MM.1S (cell line): ENCODE results near the gene ARID2.

Source experiments
- CTCF ChIP-seq: fragments of 300-600 bp; sonication (generic); IDR thresholded peaks from 2 replicates; pipeline ENCODE4 v1.5.1; 2016; ENCODE audit warnings: antibody characterized with exemption, low read length, mixed read lengths
- EZH2 ChIP-seq: fragments of 300-600 bp; sonication (generic); optimal IDR thresholded peaks from 2 replicates; pipeline ENCODE3; 2017; ENCODE audit warnings: low read depth, mild to moderate bottlenecking, antibody characterized with exemption, low read length, mixed read lengths
- EZH2phosphoT487 ChIP-seq: fragments of 300-600 bp; sonication (generic); IDR thresholded peaks from 2 replicates; pipeline ENCODE4 v1.6.1; 2018; ENCODE audit warnings: antibody characterized with exemption, low read length

- TF ChIP-seq CTCF (no peak), EZH2 (no peak), EZH2phosphoT487 (no peak)
These were observed 210.3 kb downstream of the ARID2 start for GRCh38 chr12:45939759-45940158.
